Astrocyte (in vitro differentiated cells and primary cell): Measurements from ENCODE around the gene DYNLRB1. TPM values are rescaled to one million over a fixed set of nuclear protein-coding genes. Genes with fewer than 3 reads are reported as not detected.

Experiments used
- DNase-seq: peaks from one replicate; pipeline ENCODE4 v3.0.0-alpha.2; 2010; ENCODE audit warnings: low read depth
- FAIRE-seq: peaks from 2 replicates; lab custom pipeline; 2011; peaks lifted over from hg19 to GRCh38; lab: Jason Lieb, UNC
- H2AFZ ChIP-seq: 2 replicates; pipeline ENCODE4 v1.6.0; 2012; ENCODE audit warnings: low read depth, low read length, inconsistent platforms
- H3K27ac ChIP-seq: 2 replicates; pipeline ENCODE4 v1.5.1; 2011; ENCODE audit warnings: low read depth, low read length, inconsistent platforms
- H3K27me3 ChIP-seq: 2 replicates; pipeline ENCODE4 v1.6.0; 2011; ENCODE audit warnings: low read length, inconsistent platforms; ENCODE audit not compliant: insufficient read depth
- H3K36me3 ChIP-seq: 2 replicates; pipeline ENCODE4 v1.5.1; 2011; ENCODE audit warnings: low read length, inconsistent platforms; ENCODE audit not compliant: insufficient read depth
- H3K4me1 ChIP-seq: 2 replicates; pipeline ENCODE4 v1.5.1; 2011; ENCODE audit warnings: low read length, inconsistent platforms; ENCODE audit not compliant: insufficient read depth
- H3K4me2 ChIP-seq: 2 replicates; pipeline ENCODE4 v1.6.0; 2012; ENCODE audit warnings: low read length, inconsistent platforms
- H3K4me3 ChIP-seq: 2 replicates; pipeline ENCODE4 v1.5.1; 2011; ENCODE audit warnings: low read depth, mild to moderate bottlenecking, low read length, inconsistent platforms; ENCODE audit not compliant: insufficient read depth
- H3K79me2 ChIP-seq: 2 replicates; pipeline ENCODE4 v1.6.0; 2012; ENCODE audit warnings: mild to moderate bottlenecking, low read length, inconsistent platforms; ENCODE audit not compliant: insufficient read depth
- H3K9ac ChIP-seq: 2 replicates; pipeline ENCODE4 v1.6.0; 2012; ENCODE audit warnings: mild to moderate bottlenecking, low read length, inconsistent platforms
- H3K9me3 ChIP-seq: 2 replicates; pipeline ENCODE4 v1.5.1; 2012; ENCODE audit warnings: low read depth, mild to moderate bottlenecking, low read length, inconsistent platforms; ENCODE audit not compliant: insufficient read depth
- H4K20me1 ChIP-seq: 2 replicates; pipeline ENCODE4 v1.6.0; 2012; ENCODE audit warnings: low read length, inconsistent platforms; ENCODE audit not compliant: insufficient read depth
- H3K27ac Mint-ChIP-seq: one replicate; pipeline ENCODE4 v1.8.0; 2021; ENCODE audit warnings: mild to moderate bottlenecking, mixed read lengths; ENCODE audit not compliant: unreplicated experiment
- H3K27me3 Mint-ChIP-seq: one replicate; pipeline ENCODE4 v1.8.0; 2021; ENCODE audit warnings: low read depth, mixed read lengths; ENCODE audit not compliant: unreplicated experiment
- H3K36me3 Mint-ChIP-seq: one replicate; pipeline ENCODE4 v1.8.0; 2021; ENCODE audit warnings: low read depth, mixed read lengths; ENCODE audit not compliant: unreplicated experiment
- H3K4me1 Mint-ChIP-seq: one replicate; pipeline ENCODE4 v1.8.0; 2021; ENCODE audit warnings: low read depth, mixed read lengths; ENCODE audit not compliant: unreplicated experiment
- H3K4me3 Mint-ChIP-seq: one replicate; pipeline ENCODE4 v1.8.0; 2021; ENCODE audit warnings: mild to moderate bottlenecking, moderate library complexity, mixed read lengths; ENCODE audit not compliant: unreplicated experiment
- H3K9me3 Mint-ChIP-seq: one replicate; pipeline ENCODE4 v1.8.0; 2021; ENCODE audit warnings: mild to moderate bottlenecking, mixed read lengths; ENCODE audit not compliant: unreplicated experiment
- EZH2 ChIP-seq: IDR thresholded peaks from 2 replicates; pipeline ENCODE4 v1.6.1; 2012; ENCODE audit warnings: mild to moderate bottlenecking, low read length, inconsistent platforms; ENCODE audit not compliant: insufficient read depth
- total RNA-seq: library from RNA; stranded (reverse); gene quantifications from 2 replicates; pipeline ENCODE4 v1.2.1, GENCODE V29; 2021
- TF ChIP-seq, protein P1 (sequence below): IDR thresholded peaks from 2 replicates; pipeline ENCODE4 v1.5.1; 2011; ENCODE audit warnings: low read depth, mild to moderate bottlenecking, inconsistent platforms, low read length, moderate library complexity; ENCODE audit not compliant: insufficient read depth

DYNLRB1 gene
- total RNA-seq, 1 donor from 2014 or later, result 118 TPM

DNA sequence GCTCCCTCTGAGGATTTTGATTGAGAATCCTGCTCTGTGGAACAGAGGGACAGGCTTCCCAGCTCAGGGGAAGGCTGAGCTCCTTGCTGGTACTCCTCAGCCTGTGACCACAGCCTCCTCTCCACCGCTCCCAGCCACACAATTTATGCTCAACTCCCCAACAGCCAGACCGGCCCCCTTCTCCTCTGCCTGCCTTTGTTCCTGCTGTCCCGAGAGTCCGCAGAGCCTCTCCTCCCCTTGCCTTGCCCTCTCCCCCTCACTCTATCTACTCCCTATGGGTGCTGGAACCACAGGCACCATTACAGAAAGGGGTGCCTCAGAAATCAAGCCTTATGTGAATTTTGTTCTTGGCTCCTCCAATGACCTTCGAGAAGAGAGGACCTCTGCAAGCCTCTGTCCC is 58.2 kb downstream of the DYNLRB1 start:
- H3K4me3 ChIP-seq, result no peak overlapping the region
- H3K79me2 ChIP-seq, result no peaks in the 10 kb centered on the region
- no peaks in the 10 kb centered on the region for H4K20me1 ChIP-seq
- no peak overlapping the region for H3K9ac ChIP-seq
- TF ChIP-seq, protein P1, sequence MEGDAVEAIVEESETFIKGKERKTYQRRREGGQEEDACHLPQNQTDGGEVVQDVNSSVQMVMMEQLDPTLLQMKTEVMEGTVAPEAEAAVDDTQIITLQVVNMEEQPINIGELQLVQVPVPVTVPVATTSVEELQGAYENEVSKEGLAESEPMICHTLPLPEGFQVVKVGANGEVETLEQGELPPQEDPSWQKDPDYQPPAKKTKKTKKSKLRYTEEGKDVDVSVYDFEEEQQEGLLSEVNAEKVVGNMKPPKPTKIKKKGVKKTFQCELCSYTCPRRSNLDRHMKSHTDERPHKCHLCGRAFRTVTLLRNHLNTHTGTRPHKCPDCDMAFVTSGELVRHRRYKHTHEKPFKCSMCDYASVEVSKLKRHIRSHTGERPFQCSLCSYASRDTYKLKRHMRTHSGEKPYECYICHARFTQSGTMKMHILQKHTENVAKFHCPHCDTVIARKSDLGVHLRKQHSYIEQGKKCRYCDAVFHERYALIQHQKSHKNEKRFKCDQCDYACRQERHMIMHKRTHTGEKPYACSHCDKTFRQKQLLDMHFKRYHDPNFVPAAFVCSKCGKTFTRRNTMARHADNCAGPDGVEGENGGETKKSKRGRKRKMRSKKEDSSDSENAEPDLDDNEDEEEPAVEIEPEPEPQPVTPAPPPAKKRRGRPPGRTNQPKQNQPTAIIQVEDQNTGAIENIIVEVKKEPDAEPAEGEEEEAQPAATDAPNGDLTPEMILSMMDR, result no peak
- TF ChIP-seq EZH2, result no peak
- no peaks in the 10 kb centered on the region for H3K27me3 ChIP-seq
- H3K4me1 Mint-ChIP-seq, result peaks cover 15% of the 10 kb centered on the region
- FAIRE-seq (no peak), DNase-seq (no peak)
- no peak overlapping the region for H2AFZ ChIP-seq
- no peak overlapping the region for H3K4me2 ChIP-seq
- peaks cover 12% of the 10 kb centered on the region for H3K36me3 Mint-ChIP-seq
- H3K9me3 Mint-ChIP-seq, result no peaks in the 10 kb centered on the region
- no peak overlapping the region for H3K4me3 Mint-ChIP-seq
- peaks cover 16% of the 10 kb centered on the region for H3K4me1 ChIP-seq
- H3K9me3 ChIP-seq, result no peaks in the 10 kb centered on the region
- no peak overlapping the region for H3K27ac Mint-ChIP-seq
- H3K36me3 ChIP-seq, result no peaks in the 10 kb centered on the region
- no peaks in the 10 kb centered on the region for H3K27me3 Mint-ChIP-seq
- H3K27ac ChIP-seq, result no peak overlapping the region

DNA sequence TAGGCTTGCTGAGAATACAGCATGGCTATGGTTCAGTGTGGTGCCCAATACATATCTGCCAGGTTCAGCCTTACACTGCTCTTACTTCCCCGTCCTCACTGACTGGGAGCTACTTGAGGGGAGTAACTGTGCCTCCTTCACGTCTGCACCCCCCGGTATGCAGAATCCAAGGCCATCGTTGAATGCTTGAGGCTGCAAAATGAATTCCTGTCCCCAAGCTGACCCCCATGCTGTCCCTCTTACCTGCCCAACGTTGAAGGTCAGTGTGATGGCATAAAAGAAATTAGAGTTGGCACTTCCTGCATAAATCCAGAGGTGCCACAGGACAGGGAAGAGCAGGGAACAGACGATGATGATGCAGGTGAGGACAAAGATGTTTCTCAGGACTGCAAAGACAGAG is 58.6 kb downstream of the DYNLRB1 start:
- no peak overlapping the region for H3K4me2 ChIP-seq
- H3K4me3 ChIP-seq, result no peak overlapping the region
- FAIRE-seq, result no peak
- no peak overlapping the region for H3K9ac ChIP-seq
- H3K4me1 Mint-ChIP-seq, result peaks cover 19% of the 10 kb centered on the region
- H3K36me3 ChIP-seq, result no peaks in the 10 kb centered on the region
- no peak overlapping the region for H2AFZ ChIP-seq
- no peak overlapping the region for H3K27ac Mint-ChIP-seq
- peaks cover 21% of the 10 kb centered on the region for H3K4me1 ChIP-seq
- no peaks in the 10 kb centered on the region for H3K9me3 Mint-ChIP-seq
- no peak overlapping the region for H3K4me3 Mint-ChIP-seq
- H3K9me3 ChIP-seq, result no peaks in the 10 kb centered on the region
- H3K36me3 Mint-ChIP-seq, result peaks cover 12% of the 10 kb centered on the region
- DNase-seq, result no peak
- no peaks in the 10 kb centered on the region for H3K27me3 ChIP-seq
- no peaks in the 10 kb centered on the region for H3K79me2 ChIP-seq
- H4K20me1 ChIP-seq, result no peaks in the 10 kb centered on the region
- H3K27ac ChIP-seq, result no peak overlapping the region
- TF ChIP-seq, protein P1, result no peak
- no peak for TF ChIP-seq EZH2
- H3K27me3 Mint-ChIP-seq, result no peaks in the 10 kb centered on the region

DNA sequence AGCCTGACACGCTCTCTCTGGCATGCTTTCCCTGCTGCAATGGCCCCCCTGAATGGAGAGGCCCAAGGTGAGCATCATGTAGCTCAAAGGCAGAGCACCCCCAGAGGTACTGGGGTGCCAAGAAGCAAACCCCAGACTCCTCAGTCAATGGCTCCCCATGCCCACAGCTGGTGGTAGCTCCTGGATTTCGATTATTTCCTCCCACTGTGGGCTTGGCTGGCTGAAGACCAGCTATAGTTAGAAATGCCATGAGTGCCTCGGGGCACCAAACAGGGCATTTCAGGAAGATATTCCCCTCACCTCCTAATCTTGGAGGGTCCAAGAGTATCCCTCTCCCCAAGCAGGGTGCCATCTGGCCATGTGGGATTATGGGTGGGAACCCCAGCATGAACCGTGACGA is 59.0 kb downstream of the DYNLRB1 start:
- TF ChIP-seq EZH2, result no peak
- TF ChIP-seq, protein P1, result no peak

More for the DNA sequence above, 59.0 kb downstream of the DYNLRB1 start:
- Mint-ChIP-seq H3K36me3 (peaks cover 14% of the 10 kb centered on the region), H3K4me1 (peaks cover 23% of the 10 kb centered on the region), H3K27me3 (no peaks in the 10 kb centered on the region), H3K4me3 (no peak overlapping the region), H3K9me3 (no peaks in the 10 kb centered on the region), H3K27ac (no peak overlapping the region)
- no peak overlapping the region for H3K4me2 ChIP-seq
- no peak overlapping the region for H2AFZ ChIP-seq
- H3K4me1 ChIP-seq, result peaks cover 25% of the 10 kb centered on the region
- H3K27ac ChIP-seq, result no peak overlapping the region
- H3K9me3 ChIP-seq, result no peaks in the 10 kb centered on the region
- DNase-seq, result no peak
- H4K20me1 ChIP-seq, result no peaks in the 10 kb centered on the region
- H3K36me3 ChIP-seq, result no peaks in the 10 kb centered on the region
- no peaks in the 10 kb centered on the region for H3K27me3 ChIP-seq
- FAIRE-seq, result no peak
- no peak overlapping the region for H3K9ac ChIP-seq
- no peaks in the 10 kb centered on the region for H3K79me2 ChIP-seq
- H3K4me3 ChIP-seq, result no peak overlapping the region
